Measurements from ENCODE around the gene RAB29.
"Not testable (repeated sequence)": the region's sequence is repeated elsewhere in the genome, so short reads cannot be mapped to it uniquely, and the experiment has no call there.

The RAB29 gene

GRCh38 chr1:205760606-205761005 lies 14.7 kb downstream of the RAB29 start:
- no peak for DNase-seq

DNA sequence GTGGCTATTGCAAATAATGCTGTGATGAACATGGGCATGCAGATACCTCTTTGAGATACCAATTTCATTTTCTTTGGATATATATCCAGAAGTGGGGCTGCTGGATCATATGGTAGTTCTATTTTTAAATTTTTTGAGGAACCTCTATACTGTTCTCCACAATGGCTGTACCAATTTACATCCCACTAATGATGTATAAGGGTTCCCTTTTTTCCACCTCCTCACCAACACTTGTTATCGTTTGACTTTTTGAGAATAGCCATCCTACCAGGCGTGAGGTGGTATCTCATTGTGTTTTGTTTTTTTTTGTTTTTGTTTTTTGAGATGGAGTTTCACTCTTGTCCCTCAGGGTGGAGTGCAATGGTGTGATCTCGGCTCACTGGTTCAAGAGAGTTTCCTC lies 18.7 kb downstream of the RAB29 start:
- DNase-seq: no peak

DNA sequence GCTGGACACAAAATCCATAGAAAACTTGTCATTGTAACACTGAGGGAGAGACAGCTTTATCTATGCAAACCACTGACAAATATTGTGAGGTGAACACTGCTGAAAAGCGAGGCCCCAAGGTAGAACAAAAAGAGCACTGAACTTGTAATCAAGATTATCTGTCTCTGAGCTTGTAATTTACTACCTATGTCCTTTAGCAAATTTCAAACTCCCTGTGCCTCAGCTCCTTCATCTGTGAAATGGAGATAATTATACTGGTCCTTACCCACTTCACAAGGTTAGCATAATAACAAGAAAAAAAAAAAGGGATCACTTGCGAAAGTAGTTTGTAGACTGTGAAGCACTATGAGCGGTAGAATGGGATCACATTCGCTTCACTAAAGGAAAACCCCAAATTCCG lies 20.4 kb downstream of the RAB29 start:
- DNase-seq: no peak

DNA sequence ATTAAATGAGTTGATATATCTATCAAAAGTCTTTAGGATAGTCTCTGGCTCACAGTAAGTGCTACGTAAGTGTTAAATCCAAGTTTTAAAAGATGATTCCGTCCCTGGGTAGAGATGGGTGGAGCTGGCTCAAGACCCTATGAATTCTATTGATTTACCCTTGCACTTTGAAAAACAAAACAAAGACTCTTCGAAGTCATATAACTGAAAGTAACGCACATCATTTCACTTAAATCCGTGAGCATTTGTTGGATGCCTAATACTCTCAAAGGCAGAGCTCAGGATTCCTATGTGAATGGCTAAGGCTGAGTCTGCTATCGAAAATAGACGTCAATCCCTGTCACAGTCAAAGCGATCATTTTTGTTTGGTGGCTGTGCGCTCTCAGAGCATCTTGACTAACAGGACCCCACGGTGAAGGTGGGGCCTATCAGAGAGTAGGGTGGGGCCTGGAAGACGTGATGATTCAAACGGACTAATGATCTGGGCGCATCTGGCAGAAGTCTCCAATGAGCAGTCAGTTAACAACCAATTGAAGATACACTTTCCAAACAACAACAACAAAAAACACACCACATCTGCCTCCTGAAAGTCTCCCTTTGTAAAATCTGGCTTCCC lies 24.1 kb downstream of the RAB29 start:
- DNase-seq: no peak

- peak; percentile 97 for DNase-seq
Measured at GRCh38 chr1:205750138-205751035, 24.9 kb downstream of the RAB29 start, which contains the start of gene NUCKS1. TSS of gene NUCKS1 (minus strand) at chr1:205750182. CDS start at chr1:205749973, 209 bp downstream.

DNA sequence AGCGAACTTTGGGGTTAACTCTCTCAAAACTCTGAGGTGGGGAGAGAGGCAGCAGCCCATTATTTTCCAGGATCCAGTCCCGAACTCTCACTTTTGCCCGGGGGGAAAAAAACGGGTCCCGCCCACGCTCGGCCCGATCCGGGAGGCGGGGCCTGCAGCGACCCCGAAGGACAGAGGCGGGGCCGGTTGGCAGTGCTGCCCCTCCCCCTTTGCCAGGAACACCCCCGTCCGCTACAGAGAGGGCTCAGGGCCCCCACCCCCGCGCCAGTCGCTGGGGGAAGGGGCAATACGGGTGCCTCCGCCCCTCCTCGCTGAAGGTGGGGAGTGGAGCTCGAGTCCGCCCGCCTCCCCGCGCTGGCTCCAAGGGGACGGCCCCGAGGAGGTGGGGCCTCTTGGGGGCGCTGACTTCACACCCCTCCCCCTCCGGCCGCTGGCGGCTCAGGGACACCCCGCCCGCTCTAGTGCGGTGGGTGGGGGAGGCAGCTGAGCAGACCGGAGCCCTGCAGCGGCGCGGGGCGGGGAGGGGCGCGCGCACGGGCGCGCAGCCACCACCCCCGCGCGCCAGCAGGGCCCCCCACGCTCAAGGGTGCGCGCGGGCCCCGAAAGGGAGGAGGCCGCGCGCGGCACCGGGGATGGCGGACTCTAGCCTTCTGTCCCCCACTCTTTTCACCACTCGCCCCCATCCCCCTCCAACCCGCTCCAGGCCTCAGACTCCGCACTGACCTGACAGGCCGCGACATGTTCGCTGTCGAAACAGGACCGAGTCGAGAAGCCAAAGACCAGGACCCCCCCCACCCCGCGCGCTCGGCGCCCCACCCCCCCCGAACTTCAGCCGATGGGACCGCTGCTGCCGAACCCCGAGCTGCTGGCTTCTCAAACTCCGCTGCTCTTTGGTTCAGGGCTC lies 25.8 kb downstream of the RAB29 start:
- DNase-seq: peak; percentile 96

GRCh38 chr1:205748403-205749233 lies 26.7 kb downstream of the RAB29 start:
- peak; percentile 66 for DNase-seq

- DNase-seq: no peak
Measured at GRCh38 chr1:205746757-205747412, 28.4 kb downstream of the RAB29 start.

GRCh38 chr1:205744403-205744802 lies 30.9 kb downstream of the RAB29 start:
- no peak for DNase-seq

DNA sequence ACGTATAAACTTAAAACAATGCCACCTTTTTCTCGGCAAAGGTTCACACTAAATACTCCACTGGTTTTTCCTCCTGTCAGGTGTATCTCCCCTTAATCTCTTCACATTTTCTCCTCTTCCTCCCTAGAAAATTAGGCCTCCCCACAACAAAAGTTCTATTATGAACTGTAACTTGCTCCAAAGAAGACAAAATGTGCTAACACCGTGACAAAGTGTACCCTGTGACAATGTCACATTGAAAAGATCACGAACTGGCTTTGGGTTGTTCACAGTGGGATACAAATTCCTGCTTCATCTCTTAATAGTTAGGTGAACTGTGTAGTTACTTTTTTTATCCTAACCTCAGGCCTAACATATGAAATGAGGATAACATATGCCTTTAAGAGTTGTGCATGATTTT lies 31.3 kb downstream of the RAB29 start:
- DNase-seq: no peak

- DNase-seq: no peak
Measured at GRCh38 chr1:205741681-205742080, 33.6 kb downstream of the RAB29 start.

DNA sequence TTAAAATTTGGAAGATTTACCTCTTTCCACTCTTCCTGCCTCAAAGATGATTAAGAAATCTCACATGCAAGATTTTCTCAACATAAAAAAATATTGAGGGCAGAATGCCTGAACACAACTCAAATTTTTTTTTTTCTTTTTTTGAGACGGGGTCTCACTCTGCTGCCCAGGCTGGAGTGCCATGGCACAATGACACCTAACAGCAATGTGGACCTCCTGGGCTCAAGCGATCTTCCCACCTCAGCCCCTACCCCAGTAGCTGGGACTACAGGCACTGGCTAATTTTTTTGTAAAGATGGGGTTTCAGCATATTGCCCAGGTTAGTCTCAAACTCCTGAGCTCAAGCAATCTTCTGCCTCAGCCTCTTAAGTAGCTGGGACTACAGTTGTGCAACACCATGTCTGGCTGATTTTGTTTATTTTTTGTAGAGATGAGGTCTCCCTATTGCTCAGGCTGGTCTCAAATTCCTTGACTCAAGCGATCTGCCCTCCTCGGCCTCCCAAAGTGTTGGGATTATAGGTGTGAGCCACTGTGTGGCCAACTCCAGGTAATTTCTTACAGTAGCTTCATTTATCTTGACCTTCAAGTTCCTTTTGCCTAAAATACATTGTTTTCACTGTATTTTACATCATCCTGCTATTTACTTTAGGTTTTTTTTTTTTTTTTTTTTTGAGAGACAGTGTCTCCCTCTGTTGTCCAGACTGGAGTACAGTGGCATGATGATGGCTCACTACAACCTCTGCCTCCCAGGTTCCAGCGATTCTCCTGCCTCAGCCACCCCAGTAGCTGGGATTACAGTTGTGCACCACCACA lies 35.7 kb downstream of the RAB29 start:
- no peak for DNase-seq

DNA sequence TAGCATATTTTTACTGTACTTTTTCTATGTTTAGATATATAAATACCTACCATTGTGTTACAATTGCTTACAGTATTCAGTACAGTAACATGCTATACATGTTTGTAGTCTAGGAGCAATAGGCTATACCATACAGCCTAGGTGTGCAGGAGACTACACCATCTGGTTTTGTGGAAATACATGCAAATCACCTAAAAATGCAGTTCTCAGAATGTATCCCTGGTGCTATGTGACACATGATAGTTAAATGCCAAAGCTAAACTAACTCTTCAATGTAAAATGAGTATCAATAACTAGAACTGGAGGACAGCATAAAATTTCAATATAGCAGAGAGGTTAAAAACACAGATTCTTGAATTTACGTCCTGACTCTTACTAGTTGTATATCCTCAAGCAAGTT lies 40.1 kb downstream of the RAB29 start:
- DNase-seq: no peak

DNA sequence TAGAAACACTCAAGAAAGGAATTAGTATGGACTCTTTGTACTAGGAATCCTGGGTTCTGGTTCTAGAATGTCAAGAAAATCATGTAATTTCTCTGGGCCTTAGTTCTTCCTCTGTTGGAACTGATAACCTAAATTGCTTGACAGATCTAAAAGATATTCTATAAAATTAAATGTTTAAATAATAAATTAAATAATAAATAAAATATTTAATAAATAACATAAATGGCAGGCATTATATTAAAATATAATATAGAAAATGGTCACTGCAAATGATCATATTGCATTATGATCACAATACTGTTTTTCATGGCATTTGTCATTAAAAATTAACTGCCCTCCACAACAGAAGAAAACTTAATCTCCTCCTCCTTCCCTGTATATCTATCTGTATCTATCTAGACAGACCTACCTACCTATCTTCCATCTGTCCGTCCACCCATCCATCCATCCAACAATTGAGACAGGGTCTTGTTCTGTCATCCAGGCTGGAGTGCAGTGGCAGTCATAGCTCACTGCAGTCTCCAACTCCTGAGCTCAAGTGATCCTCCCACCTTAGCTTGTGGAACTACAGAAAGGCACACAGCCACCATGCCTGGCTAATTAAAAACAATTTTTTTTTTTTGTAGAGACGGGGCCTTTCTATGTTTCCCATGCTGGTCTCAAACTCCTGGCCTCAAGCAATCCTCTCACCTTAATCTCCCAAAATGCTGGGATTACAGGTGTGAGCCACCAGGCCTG lies 41.7 kb downstream of the RAB29 start:
- DNase-seq: no peak

DNA sequence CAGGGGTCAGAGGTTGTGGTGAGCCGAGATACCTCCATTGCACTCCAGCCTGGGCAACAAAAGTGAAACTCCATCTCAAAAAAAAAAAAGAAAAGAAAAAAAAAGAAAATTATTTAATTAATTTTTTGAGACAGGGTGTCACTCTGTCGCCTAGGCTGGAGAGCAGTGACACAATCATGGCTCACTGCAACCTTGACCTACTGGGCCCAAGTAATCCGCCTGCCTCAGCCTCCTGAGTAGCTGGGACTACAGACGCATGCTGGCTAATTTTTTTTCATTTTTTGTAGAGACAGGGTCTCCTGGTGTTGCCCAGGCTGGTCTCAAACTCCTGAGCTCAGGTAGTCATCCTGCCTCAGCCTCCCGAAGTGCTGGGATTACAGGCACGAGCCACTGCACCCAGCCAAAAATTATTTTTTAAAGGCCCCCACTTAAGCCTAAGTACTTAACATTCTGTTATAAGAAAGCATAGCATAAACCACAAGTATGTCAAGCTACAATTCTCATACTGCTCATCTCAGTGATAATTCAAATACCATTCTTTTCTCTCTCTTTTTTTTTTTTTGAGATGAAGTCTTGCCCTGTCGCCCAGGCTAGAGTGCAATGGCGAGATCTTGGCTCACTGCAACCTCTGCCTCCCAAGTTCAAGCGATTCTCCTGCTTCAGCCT lies 45.2 kb downstream of the RAB29 start:
- no peak for DNase-seq

DNA sequence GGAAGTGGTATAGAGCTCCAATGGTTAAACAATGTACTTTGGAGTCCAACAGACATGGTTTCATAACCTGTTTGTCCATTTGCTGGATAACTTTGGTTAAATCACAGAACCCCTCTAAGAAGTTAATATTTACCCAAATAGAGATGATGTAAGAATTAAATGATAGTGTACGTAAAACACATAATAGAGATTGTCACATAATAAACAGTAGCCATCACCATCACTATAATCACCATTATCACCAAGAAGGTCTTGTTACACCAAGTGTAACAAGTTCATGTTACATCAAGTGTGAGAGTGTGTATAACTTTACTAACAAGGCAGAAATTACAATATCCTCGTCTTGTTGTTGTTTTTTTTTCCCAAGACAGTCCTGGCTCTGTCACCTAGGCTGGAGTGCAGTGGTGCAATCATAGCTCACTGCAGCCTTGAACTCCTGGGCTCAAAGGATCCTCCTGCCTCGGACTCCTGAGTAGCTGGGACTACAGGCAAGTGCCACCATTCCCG lies 48.6 kb downstream of the RAB29 start:
- no peak for DNase-seq

GRCh38 chr1:205725514-205725913 lies 49.8 kb downstream of the RAB29 start:
- DNase-seq: no peak

DNA sequence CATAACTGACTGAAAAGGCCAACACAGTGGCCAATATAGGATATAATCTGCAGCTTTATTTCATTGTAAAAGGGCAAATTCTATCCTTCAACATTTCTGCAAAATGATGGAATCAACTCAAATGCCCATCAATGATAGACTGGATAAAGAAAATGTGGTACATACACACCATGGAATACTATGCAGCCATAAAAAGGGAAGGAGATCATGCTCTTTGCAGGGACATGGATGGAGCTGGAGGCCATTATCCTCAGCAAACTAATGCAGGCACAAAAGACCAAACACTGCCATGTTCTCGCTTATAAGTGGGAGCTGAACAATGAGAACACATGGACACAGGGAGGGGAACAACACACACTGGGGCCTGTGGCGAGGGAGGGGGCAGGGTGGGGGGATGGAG lies 54.5 kb downstream of the RAB29 start:
- DNase-seq: not testable (repeated sequence)

DNA sequence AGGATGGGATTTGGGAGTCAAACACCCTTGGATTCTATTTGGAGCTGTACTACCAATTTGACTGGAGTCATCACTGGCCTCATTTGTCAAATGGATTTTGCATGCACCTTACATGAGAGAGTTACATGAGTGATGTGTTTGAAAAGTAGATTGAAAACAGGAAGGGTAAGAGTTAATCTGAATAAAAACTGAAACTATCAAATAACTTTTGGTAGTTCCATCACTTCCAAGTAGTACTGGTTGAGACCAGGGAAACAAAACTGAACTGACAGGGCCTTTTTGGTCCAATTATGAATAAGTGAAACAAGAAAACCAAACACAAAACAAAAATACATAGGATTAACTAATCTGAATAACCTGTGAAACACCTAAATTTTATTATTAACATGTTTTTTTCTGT lies 55.5 kb downstream of the RAB29 start:
- DNase-seq: no peak

Data from NCI-H226 (cell line).